B cell (primary cell): ENCODE measurements around the gene DCTN3. TPM values are rescaled to one million over a fixed set of nuclear protein-coding genes. Genes with fewer than 3 reads are reported as not detected.

Experiments used
- ATAC-seq: fragments of 200-7000 bp; cut with Tn5 transposase; one replicate; pipeline ENCODE4 v1.10.0; 2021; ENCODE audit warnings: low read depth, mild to moderate bottlenecking, moderate number of reproducible peaks, moderate library complexity
- CTCF ChIA-PET: fragments of 350-600 bp; sonication (Branson Sonifier 250); formaldehyde crosslinking; loops from one replicate; lab custom pipeline; 2021; ENCODE audit warnings: antibody characterized with exemption, inconsistent platforms; lab: Charles Lee
- POLR2A ChIA-PET: fragments of 350-600 bp; sonication (Branson Sonifier 250); formaldehyde crosslinking; loops from one replicate; lab custom pipeline; 2021; ENCODE audit warnings: antibody characterized with exemption; lab: Charles Lee
- DNase-seq: peaks from one replicate; pipeline ENCODE4 v3.0.0; 2013
- H2AFZ ChIP-seq: 2 replicates; pipeline ENCODE4 v1.6.1; 2012; ENCODE audit warnings: mild to moderate bottlenecking, low read depth, low read length; ENCODE audit not compliant: insufficient read depth, poor library complexity, severe bottlenecking
- H3K27ac ChIP-seq, 2 donors: 1 replicate in 1 of 2; 2 replicates in 1 of 2; pipeline ENCODE4 v1.5.1; 2012 to 2013; ENCODE audit warnings: low read length in 2 of 2, mild to moderate bottlenecking in 2 of 2, moderate library complexity in 1 of 2
- H3K27me3 ChIP-seq, 4 experiments: fragments of 200-600 bp in 1 of 4; sonication (generic) in 1 of 4; replicated peaks in 1 of 4; 1 replicate in 2 of 4; 2 replicates in 2 of 4; pipeline versions ENCODE4 v1.6.1 to v1.7.0; 2013 to 2016; ENCODE audit warnings: low read length in 3 of 4, mild to moderate bottlenecking in 2 of 4, mixed read lengths in 1 of 4, moderate library complexity in 1 of 4; ENCODE audit not compliant: insufficient read depth in 4 of 4, control insufficient read depth in 3 of 4; ENCODE audit errors: control extremely low read depth in 1 of 4
- H3K36me3 ChIP-seq, 2 experiments: replicated peaks in 1 of 2; 1 replicate in 1 of 2; 2 replicates in 1 of 2; pipeline versions ENCODE4 v1.6.1 to v1.7.1; 2013; ENCODE audit warnings: low read length in 1 of 2; ENCODE audit not compliant: insufficient read depth in 2 of 2, control insufficient read depth in 1 of 2; ENCODE audit errors: control extremely low read depth in 1 of 2, extremely low read depth in 1 of 2
- H3K4me1 ChIP-seq, 2 donors: fragments of 200-600 bp in 1 of 2; sonication (generic) in 1 of 2; 1 replicate in 1 of 2; 2 replicates in 1 of 2; pipeline versions ENCODE4 v1.5.1 to v1.6.1; 2013 to 2017; ENCODE audit warnings: low read length in 2 of 2; ENCODE audit not compliant: control insufficient read depth in 2 of 2, insufficient read depth in 2 of 2
- H3K4me2 ChIP-seq: replicated peaks from 2 replicates; pipeline ENCODE3; 2012; ENCODE audit warnings: mild to moderate bottlenecking, low read depth, low read length; ENCODE audit not compliant: poor library complexity, severe bottlenecking
- H3K4me3 ChIP-seq, 5 experiments: fragments of 200-600 bp in 1 of 5; sonication (generic) in 1 of 5; 1 replicate in 3 of 5; 2 replicates in 2 of 5; pipeline versions ENCODE4 v1.5.1 to v1.7.0; 2011 to 2016; ENCODE audit warnings: low read length in 4 of 5, mild to moderate bottlenecking in 4 of 5, low read depth in 2 of 5, control low read depth in 1 of 5, moderate library complexity in 1 of 5; ENCODE audit not compliant: insufficient read depth in 1 of 5; ENCODE audit errors: control extremely low read depth in 1 of 5, extremely low read depth in 1 of 5
- H3K79me2 ChIP-seq: fragments of 200-600 bp; sonication (generic); one replicate; pipeline ENCODE4 v1.6.0; 2016; ENCODE audit warnings: low read length; ENCODE audit not compliant: control insufficient read depth, insufficient read depth
- H3K9ac ChIP-seq: fragments of 200-600 bp; sonication (generic); 2 replicates; pipeline ENCODE4 v1.6.1; 2017; ENCODE audit warnings: mild to moderate bottlenecking, low read length, moderate library complexity
- H3K9me3 ChIP-seq, 3 donors: one replicate each; pipeline versions ENCODE4 v1.6.1 to v1.7.1; 2013; ENCODE audit warnings: low read length in 2 of 3; ENCODE audit not compliant: control insufficient read depth in 2 of 3, insufficient read depth in 1 of 3; ENCODE audit errors: control extremely low read depth in 1 of 3
- H4K20me1 ChIP-seq: 2 replicates; pipeline ENCODE4 v1.6.0; 2012; ENCODE audit warnings: mild to moderate bottlenecking, low read length; ENCODE audit not compliant: insufficient read depth, control insufficient read depth, poor library complexity, severe bottlenecking
- H3K27ac Mint-ChIP-seq: one replicate; pipeline ENCODE4 v1.8.0; 2021; ENCODE audit warnings: mixed read lengths
- H3K27me3 Mint-ChIP-seq: one replicate; pipeline ENCODE4 v1.8.0; 2021; ENCODE audit warnings: mixed read lengths
- H3K4me1 Mint-ChIP-seq: one replicate; pipeline ENCODE4 v1.8.0; 2021; ENCODE audit warnings: mixed read lengths
- H3K4me3 Mint-ChIP-seq: one replicate; pipeline ENCODE4 v1.8.0; 2021; ENCODE audit warnings: mixed read lengths
- H3K9me3 Mint-ChIP-seq: one replicate; pipeline ENCODE4 v1.8.0; 2022; ENCODE audit warnings: mixed read lengths; ENCODE audit not compliant: insufficient read depth
- EZH2 ChIP-seq: IDR thresholded peaks from 2 replicates; pipeline ENCODE4 v1.6.1; 2012; ENCODE audit warnings: borderline replicate concordance, low read depth, mild to moderate bottlenecking, moderate library complexity, low read length; ENCODE audit not compliant: insufficient read depth, poor library complexity, severe bottlenecking
- whole genome bisulfite sequencing: methylation state at CpG from one replicate; pipeline ENCODE4 v1.1.5; 2013; ENCODE audit warnings: missing lambda C conversion rate; ENCODE audit not compliant: insufficient coverage; 5-methylcytosine and 5-hydroxymethylcytosine counted together
- intact Hi-C: fragments of 100-400 bp; cut with micrococcal nuclease; formaldehyde crosslinking; loops from one replicate; pipeline ENCODE4 v1.10.0; 2022
- polyA plus RNA-seq: library from polyadenylated mRNA; depleted of rRNA; stranded (reverse); fragments of >200 nt; gene quantifications from 2 replicates; pipeline ENCODE4 v1.2.3, GENCODE V29; 2012
- total RNA-seq, 2 donors: library from RNA; stranded (reverse); fragments of 120-200 nt in 1 of 2; gene quantifications; 1 replicate in 1 of 2; 2 replicates in 1 of 2; pipeline versions ENCODE4 v1.2.3 to v1.2.4, GENCODE V29; 2013 to 2022
- TF ChIP-seq, protein P1 (sequence below): fragments of 200-600 bp; IDR thresholded peaks from one replicate; pipeline ENCODE4 v1.8.0; 2022; ENCODE audit warnings: antibody characterized with exemption, mild to moderate bottlenecking

Gene DCTN3
- total and polyA plus RNA-seq, 2 donors (not counting 1 experiment from before 2014, with no cell fraction given): 48.2 to 75.0 TPM

DNA sequence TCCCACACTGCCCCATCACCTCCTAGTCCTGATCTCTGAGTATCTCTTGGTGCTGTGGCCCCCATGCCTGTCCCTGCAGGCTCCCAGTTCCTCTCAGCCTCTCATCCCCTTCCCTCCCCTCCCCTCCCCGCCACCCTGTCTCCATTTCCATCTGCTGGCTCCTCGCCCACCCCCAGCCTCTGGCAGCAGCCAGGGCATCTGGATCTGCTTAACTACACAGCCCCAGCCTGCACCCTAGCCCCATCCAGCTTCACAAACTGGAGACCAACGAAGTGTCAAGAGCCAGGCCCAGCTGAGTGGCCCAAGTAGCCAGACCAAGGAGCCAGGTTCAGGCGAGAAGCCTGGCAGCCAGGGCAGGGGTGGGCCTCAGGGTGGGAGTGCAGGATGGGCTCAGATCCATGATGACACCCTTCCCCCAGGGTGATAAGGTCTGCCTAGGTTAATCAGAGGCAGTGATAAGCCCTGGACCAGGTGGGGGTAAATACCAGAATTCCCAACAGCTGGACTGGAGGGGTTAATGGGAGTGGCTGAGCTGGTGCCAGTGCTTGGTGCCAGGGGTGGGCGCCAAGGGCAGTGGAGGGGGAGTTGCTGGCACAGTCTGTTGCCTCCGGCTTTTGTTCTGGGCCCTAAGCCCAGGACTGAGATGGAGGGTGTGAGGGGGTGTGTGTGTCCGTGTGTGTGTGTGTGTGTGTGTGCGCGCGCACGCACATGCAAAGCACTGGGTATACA, 34.2 kb upstream of the DCTN3 start:
- TF ChIP-seq, protein P1, sequence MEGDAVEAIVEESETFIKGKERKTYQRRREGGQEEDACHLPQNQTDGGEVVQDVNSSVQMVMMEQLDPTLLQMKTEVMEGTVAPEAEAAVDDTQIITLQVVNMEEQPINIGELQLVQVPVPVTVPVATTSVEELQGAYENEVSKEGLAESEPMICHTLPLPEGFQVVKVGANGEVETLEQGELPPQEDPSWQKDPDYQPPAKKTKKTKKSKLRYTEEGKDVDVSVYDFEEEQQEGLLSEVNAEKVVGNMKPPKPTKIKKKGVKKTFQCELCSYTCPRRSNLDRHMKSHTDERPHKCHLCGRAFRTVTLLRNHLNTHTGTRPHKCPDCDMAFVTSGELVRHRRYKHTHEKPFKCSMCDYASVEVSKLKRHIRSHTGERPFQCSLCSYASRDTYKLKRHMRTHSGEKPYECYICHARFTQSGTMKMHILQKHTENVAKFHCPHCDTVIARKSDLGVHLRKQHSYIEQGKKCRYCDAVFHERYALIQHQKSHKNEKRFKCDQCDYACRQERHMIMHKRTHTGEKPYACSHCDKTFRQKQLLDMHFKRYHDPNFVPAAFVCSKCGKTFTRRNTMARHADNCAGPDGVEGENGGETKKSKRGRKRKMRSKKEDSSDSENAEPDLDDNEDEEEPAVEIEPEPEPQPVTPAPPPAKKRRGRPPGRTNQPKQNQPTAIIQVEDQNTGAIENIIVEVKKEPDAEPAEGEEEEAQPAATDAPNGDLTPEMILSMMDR: no peak
- TF ChIP-seq EZH2: no peak
- H4K20me1 ChIP-seq: no peaks in the 10 kb centered on the region
- WGBS: 83% methylated on average over 9 of the region's 11 CpGs
- H3K4me3 ChIP-seq: no peak overlapping the region
- ATAC-seq: no peak
- H3K9me3 Mint-ChIP-seq: no peaks in the 10 kb centered on the region
- no peaks in the 10 kb centered on the region for H3K27me3 ChIP-seq
- H3K4me1 ChIP-seq: no peaks in the 10 kb centered on the region
- peaks cover 0 to 8% of the 10 kb centered on the region in 2 experiments for H3K36me3 ChIP-seq
- CTCF ChIA-PET: no interaction called here
- POLR2A ChIA-PET: interaction anchor here (0.7 kb wide), 1 partner anchor 11 kb away, joined by 3 read pairs; no protein-coding TSS in a partner anchor
- H3K27me3 Mint-ChIP-seq: peaks cover 3% of the 10 kb centered on the region
- no peaks in the 10 kb centered on the region for H3K9me3 ChIP-seq
- H3K4me3 Mint-ChIP-seq: no peak overlapping the region
- no peak overlapping the region for H2AFZ ChIP-seq
- no peak for DNase-seq
- no peak overlapping the region for H3K27ac Mint-ChIP-seq
- no peak overlapping the region for H3K27ac ChIP-seq
- intact Hi-C loops: no loop called here
- no peaks in the 10 kb centered on the region for H3K79me2 ChIP-seq
- H3K4me1 Mint-ChIP-seq: peaks cover 11% of the 10 kb centered on the region
- H3K4me2 ChIP-seq: no peak overlapping the region
- no peak overlapping the region for H3K9ac ChIP-seq
